DOHH2 (cell line): ENCODE data around the gene TRIM9.

Experiments
- CTCF ChIP-seq: fragments of 200-600 bp; sonication (generic); IDR thresholded peaks from one replicate; pipeline ENCODE4 v1.5.1; 2014; ENCODE audit warnings: antibody characterized with exemption, mild to moderate bottlenecking, low read depth, low read length; ENCODE audit not compliant: poor library complexity, severe bottlenecking
- EZH2phosphoT487 ChIP-seq: fragments of 200-600 bp; sonication (generic); IDR thresholded peaks from 2 replicates; pipeline ENCODE4 v1.6.1; 2017; ENCODE audit warnings: borderline replicate concordance, mild to moderate bottlenecking, antibody characterized with exemption, low read length, moderate library complexity, mixed read lengths

- TF ChIP-seq CTCF = no peak
- no peak for TF ChIP-seq EZH2phosphoT487
Observed at GRCh38 chr14:51028361-51028760, 66.5 kb downstream of the TRIM9 start.
